SK-MEL-5 (cell line): ENCODE data around the gene BAHD1. TPM values are rescaled to one million over a fixed set of nuclear protein-coding genes. Genes with fewer than 3 reads are reported as not detected.
A peak's percentile ranks its signal among the peaks of the same experiment; 100 is the strongest.

Experiments
- DNase-seq: peaks from one replicate; pipeline ENCODE4 v3.0.0-alpha.2; 2016; ENCODE audit warnings: low read depth, low spot score
- in situ Hi-C: cut with HindIII; loops from 2 replicates; pipeline ENCODE4 v1.10.0; 2016; ENCODE audit warnings: low sequenced_read_pairs, high pct_unique_total_duplicates, low pct_unique_long_range_greater_than_20kb
- polyA plus RNA-seq, 2 experiments: library from polyadenylated mRNA; depleted of rRNA; stranded (reverse); fragments of >200 nt; gene quantifications; 2 replicates each; pipeline ENCODE4 v1.2.3, GENCODE V29; 2015
- total RNA-seq: library from RNA; depleted of rRNA; stranded (reverse); fragments of >200 nt; shearing (Covaris generic); gene quantifications from 2 replicates; pipeline ENCODE4 v1.2.3, GENCODE V29; 2014; rRNA removed

The BAHD1 gene
- total RNA-seq: 9.1 and 10.7 TPM in 2 replicates
- 22.9 and 28.1 TPM in 2 replicates for polyA plus RNA-seq (2015; cell fraction: cytosol; rRNA removed)
- polyA plus RNA-seq (2015; cell fraction: nucleus; rRNA removed): 25.5 and 38.4 TPM in 2 replicates

DNA sequence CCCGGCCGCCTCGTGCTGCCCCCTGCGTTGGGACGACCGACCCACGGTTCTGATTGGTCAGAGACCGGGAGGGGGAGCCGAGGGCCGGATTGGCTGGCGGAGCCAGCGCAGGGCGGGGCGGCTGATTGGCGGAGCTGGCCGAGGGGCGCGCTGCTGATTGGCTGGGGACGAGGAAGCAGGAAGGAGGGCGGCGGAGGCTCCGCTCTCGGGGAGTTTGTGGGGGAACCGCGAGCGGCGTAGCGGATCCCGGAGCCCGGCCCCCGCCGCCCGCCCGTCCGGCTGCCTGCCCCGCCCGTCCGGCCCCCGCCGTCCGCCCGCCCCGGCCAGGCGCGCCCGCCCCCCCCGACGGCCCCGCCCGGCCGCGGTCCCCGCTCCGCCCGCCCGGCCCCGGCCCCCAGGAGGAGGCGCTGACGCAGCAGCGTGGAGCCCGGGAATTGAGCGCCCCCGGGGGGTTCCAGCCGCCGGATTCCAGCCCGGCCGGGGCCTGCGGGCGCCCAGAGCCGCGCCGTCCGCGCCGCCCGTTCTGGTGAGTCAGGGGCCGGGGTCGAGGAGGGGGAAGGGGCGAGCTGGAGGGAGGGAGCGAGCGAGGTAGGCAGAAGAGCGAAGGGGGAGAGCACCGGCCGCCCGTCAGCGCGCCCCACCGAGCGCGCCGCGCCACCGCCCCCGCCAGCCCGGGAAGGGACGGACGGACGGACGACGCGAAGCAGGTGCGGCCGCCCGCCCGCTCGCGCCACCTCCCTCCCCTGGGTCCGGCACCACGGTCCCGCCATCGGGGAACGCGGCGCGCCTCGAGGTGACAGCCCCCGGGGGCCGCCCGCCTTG lies at the start of gene BAHD1:
Gene BAHD1 (plus strand): TSS at position 211 of the 822 bp plus-strand sequence. CDS start 17,512 bp downstream, outside the sequence.
- in situ Hi-C loops: no loop called here
- DNase-seq: peak; percentile 94

DNA sequence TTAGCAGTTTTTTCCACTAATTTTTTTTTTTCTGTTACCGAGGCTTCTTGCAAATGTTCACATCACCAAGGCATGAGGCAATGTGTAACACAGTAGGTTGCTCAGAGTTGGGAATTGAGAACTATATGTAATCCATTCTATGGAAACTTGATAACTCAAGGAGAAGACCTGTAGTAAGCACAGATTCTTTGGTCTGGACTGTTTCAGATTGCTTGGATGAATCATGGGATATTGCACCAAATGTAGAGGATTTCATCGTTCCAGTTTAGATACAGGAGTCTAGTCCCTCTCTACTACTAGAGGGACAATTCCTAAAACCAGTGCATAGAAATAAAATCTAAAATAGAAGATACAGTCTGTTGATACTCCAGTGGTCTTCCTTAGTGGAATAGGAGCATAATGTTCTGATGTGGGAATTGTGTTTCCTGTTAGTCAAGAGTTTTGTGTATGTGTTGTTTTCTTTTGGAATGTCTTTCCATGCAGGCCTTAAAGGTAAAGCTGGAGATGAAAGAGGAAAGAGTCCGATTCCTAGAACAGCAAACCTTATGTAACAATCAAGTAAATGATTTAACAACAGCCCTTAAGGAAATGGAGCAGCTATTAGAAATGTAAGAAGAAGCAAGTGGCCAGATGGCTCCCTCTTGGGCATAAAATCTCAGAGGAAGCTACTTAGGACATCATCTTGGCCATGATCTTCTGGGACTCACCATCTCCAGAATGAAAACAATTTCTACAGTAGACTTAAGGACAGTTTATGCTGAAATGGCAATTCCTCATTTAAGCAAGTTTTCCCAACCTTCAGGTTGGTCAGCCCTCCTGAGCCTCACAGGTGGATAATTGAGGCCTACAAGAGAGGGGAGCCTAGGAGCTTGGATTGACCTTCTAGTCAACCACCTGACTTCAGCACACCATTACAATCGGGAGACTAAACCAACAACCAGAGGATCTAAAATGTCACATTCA lies 47.5 kb upstream of the BAHD1 start:
- in situ Hi-C loops: no loop called here
- DNase-seq: no peak

DNA sequence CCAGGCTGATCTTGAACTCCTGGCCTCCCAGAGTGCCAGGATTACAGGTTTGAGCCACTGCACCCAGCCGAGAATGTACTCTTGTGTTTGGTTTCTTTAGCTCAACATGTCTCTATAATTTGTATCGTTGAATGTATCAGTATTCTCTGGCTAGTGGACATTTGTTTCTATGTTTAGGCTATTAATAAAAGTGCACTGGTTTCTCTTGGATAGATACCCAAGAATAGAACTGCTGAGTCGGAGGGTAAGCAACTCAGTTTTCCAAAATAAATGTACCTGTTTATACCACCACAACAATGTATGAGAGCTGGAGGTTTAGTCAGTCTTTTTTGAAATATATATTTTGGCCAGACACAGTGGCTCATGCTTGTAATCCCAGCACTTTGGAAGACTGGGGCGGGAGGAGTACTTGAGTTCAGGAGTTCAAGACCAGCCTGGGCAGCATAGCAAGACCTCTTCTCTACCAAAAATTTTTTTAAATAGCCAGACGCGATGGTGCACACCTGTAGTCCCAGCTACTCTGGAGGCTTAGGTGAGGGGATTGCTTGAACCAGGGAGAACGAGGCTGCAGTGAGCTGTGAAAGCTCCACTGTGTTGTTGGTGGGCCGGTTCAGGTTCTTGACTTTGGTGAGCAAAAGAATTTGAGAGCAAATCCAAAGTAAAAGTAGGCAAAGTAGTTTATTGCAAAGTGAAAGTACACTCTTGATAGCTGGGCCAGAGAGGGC lies 42.9 kb upstream of the BAHD1 start:
- no peak for DNase-seq
- in situ Hi-C loops: no loop called here

DNA sequence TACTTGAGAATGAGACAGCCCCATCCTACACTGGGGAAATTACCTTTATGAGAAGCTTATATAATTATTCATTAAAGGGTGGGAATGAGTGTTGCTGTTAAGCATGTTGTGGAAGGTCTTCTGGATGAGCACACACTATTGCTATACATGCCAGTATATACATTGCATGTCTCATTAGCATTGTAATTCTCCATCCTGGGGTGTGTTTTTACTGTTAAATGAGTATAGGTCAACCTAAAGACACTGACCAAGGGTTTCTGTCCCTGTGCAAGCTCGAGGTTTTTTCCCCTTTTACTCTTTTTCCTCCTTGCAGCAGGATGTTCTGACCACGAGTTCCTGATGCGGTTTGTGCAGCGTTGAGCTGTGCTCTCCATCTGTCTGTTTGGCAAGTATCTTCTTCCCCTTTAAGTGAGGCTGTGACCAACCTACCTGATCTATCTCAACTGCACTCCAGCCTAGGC lies 42.3 kb upstream of the BAHD1 start:
- no peak for DNase-seq
- in situ Hi-C loops: no loop called here

DNA sequence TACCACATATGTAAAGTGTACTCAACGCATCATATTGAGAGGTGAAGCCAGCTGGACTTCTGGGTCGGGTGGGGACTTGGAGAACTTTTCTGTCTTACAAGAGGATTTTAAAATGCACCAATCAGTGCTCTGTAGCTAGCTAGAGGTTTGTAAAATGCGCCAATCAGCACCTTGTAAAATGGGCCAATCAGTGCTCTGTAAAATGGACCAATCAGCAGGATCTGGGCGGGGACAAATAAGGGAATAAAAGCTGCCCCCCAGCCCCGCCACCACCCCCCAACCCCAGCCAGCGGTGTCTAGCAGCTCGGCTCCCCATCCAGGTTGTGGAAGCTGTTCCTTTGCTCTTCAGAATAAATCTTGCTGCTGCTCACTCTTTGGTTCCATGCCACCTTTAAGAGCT lies 41.4 kb upstream of the BAHD1 start:
- in situ Hi-C loops: no loop called here

DNA sequence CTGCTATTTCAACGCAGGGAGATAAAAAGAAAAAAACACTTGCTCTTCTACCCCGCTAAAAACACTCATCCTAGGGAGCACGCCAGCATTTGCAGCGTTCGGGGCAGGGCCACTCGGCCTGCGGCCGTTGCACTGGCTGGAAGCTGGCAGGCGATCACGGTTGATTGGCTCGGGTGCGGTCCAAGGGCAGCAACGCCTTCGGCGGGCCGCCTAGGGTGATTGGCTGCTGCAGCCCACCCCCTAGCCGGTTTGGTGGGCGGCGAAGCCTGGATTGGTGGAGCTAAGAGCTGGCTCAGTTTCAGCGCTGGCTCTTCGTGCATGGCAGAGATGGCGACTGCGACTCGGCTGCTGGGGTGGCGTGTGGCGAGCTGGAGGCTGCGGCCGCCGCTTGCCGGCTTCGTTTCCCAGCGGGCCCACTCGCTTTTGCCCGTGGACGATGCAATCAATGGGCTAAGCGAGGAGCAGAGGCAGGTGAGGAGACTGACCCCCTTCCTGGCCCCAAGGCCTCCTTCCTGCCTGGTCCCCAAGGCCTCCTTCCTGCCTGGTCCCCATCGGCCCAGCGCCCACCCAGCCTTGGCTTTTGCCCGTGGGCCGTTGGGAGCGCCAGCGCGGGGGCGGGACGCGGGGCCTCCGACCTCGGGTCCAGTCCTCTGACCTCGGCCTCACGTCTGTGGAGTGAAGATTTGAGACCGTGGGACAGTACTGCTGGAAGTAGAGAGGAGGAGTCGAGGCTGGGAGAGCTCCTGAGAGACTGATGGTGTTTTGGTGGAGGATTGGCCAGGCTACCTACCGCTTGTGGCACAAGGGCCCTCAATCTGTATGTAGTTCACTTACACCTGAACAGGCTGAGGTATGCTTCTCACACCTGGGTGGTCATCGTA lies 35.0 kb upstream of the BAHD1 start, which contains the start of gene IVD:
Gene IVD (plus strand): TSS at position 295 of the 881 bp plus-strand sequence. CDS start 33 bp downstream, at position 328.
- DNase-seq: peak; percentile 93
- in situ Hi-C loops: no loop called here

More for the DNA sequence above, 41.4 kb upstream of the BAHD1 start:
- DNase-seq: no peak

DNA sequence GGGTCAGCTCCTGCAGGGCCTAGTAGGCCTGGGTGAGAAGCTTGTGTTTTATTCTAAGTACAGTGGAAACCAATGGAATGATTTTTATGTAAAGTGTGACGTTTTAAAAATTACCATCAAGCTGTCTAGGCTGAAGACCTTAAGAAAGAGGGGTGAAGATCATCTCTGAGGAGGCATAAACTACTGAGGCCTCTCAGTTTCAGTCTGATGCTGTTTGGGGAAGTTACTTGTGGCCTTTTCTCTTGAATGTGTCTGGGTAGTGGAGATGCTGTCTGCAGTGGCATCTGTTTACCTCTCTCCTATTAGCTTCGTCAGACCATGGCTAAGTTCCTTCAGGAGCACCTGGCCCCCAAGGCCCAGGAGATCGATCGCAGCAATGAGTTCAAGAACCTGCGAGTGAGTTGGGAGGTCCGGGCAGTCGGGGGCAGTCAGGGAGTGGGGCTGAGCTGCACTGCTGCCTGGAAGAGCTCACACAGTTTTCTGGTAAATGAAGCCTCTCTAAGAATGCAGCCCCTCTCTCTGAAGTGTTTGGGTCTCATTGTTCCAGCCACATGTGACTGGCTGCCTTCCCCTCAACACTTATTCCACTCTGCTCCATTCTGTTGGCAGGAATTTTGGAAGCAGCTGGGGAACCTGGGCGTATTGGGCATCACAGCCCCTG lies 33.3 kb upstream of the BAHD1 start:
- in situ Hi-C loops: no loop called here

DNA sequence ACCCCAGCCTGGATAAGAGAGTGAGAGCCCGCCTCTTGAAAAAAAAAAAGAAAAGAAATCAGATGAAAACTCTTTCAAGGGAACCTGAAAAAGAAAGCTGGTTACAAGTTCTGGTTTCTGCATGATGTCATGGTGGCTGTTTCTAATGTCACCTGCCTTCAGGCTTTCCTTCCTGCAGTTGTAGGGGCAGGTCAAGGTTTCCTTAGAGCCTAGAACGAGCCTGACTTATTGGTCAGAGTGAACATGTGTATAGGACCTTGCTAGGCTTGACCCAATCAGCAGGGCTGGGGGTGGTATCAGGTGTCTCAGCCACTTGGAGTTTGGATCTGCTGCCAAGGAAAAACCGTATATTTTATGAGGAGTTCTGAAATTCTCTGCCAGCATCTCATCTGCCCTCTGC lies 31.4 kb upstream of the BAHD1 start:
- no peak for DNase-seq
- in situ Hi-C loops: no loop called here

More for the DNA sequence above, 33.3 kb upstream of the BAHD1 start:
- DNase-seq: no peak

DNA sequence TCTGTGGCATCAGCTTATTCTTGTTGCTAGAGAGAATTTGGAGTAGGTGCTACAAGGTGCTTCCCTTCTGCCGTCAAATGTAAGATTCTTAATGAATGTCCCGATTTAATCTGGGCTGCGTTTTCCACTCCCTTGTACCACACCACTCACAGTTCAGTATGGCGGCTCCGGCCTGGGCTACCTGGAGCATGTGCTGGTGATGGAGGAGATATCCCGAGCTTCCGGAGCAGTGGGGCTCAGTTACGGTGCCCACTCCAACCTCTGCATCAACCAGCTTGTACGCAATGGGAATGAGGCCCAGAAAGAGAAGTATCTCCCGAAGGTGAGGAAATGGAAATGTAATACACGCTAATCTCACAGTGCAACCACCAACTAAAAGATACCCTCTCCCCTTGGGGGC lies 30.3 kb upstream of the BAHD1 start:
- no peak for DNase-seq
- in situ Hi-C loops: no loop called here

DNA sequence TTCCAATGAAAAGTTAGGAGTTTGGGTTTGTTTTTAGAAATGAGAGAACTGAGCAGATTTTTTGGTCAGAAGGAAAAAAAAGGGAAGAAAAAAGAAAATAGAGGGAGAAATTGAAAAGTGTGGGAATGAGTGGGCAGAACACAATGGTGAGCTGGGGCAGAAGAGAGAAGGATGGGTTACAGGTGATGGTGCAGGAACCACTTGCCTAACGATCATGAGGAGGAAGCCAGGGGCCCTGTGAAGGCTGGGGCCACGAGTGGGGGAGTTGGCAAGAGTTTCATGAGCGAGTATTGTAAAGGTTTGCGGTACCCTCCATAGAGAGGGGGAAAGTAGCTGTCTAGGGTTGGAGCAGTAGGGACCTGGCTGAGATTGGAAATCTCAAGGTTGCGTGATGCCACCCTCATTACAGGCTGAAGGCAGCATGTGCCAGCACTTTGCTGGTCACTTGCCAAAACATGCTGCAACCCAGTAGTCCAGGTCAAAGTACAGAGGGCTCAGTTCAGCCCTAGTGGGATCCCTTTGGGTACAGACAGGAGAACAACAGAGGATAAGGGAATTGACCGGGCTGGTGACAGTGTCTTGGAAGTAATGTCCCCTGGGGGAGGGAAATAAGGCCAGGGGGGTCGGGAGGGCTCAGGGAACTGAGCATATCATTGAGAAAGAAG lies 28.5 kb upstream of the BAHD1 start:
- no peak for DNase-seq
- in situ Hi-C loops: no loop called here

DNA sequence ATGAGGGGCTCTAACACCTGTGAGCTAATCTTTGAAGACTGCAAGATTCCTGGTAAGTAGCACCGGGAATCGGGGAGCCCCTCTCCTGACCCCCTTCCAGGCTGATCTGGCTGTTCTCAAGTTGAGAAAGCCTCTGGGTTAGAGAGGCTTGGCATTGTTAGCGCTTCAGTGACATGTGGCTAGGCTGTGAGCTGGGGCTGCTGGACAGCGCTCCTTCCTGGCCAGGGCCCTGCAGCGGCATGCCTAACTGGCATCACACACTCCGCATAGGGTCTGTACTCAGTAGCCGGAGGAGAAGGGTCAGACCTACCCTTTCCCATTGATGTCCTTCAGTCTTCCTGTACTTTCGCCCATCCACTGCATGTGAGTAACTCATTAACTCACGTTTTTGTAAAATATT lies 27.7 kb upstream of the BAHD1 start:
- in situ Hi-C loops: no loop called here
- no peak for DNase-seq

DNA sequence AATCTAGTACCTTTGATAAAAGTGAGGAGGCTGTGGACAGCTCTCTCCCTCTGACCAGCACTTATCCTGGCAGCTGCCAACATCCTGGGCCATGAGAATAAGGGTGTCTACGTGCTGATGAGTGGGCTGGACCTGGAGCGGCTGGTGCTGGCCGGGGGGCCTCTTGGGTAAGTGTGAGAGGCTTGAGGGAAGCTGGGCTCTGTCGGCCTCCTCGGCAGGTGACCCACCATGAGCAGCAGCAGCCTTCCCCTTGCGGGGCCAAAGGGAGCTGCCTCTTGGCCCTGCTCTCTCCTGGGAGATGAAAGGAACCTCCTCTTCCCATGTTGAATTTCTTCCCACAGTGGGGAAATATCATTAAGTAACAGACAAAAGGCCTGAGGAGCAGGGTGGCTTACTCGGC lies 25.9 kb upstream of the BAHD1 start:
- DNase-seq: no peak
- in situ Hi-C loops: no loop called here

DNA sequence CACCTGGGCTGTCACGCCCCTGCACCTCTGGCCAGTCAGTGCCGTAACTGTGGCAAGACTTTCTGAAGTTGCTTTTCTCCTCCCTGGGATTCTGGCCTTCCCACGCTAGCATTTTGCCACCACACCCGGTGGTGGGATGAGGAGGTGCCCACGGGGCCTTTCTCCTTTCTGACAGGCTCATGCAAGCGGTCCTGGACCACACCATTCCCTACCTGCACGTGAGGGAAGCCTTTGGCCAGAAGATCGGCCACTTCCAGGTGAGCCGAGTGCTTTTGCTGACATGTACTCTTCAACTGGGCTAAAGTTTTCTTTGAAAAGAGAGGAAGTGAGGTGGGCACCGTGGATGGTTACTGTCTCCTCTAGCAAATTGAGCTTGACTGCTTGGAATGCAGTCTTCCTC lies 25.5 kb upstream of the BAHD1 start:
- no peak for DNase-seq
- in situ Hi-C loops: no loop called here

DNA sequence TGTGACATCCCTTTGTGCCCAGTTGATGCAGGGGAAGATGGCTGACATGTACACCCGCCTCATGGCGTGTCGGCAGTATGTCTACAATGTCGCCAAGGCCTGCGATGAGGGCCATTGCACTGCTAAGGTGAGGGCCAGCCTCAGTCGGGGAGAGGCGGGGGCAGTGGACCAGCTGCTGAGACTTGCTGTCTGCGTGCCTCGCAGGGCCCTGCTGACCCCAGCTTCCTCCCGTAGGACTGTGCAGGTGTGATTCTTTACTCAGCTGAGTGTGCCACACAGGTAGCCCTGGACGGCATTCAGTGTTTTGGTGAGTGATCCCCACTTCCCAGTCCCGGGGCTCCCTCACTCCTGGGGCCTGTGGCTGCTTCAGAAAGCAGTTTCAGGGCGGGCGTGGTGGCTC lies 24.7 kb upstream of the BAHD1 start:
- DNase-seq: no peak
- in situ Hi-C loops: no loop called here

DNA sequence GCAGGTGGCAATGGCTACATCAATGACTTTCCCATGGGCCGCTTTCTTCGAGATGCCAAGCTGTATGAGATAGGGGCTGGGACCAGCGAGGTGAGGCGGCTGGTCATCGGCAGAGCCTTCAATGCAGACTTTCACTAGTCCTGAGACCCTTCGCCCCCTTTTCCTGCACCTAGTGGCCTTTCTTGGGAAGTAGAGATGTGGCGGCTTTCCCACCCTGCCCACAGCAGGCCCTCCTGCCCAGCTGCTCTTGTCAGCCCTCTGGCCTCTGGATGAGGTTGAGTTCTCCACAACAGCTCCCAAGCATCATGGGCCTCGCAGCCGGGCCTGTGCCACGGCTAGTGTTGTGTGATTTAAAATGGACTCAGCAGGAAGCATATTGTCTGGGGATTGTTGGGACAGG lies 22.6 kb upstream of the BAHD1 start:
- in situ Hi-C loops: no loop called here
- DNase-seq: no peak
